CD4-positive, CD25-positive, alpha-beta regulatory T cell (primary cell): ENCODE measurements around the gene NUP62. TPM values are rescaled to one million over a fixed set of nuclear protein-coding genes. Genes with fewer than 3 reads are reported as not detected.

Experiments used
- ATAC-seq, 2 donors: fragments of 150-1000 bp; cut with Tn5 transposase; one replicate each; pipeline ENCODE4 v1.10.0; 2021; ENCODE audit warnings: low read depth in 2 of 2, moderate number of reproducible peaks in 2 of 2, moderate library complexity in 1 of 2
- DNase-seq, 3 donors: peaks; one replicate each; pipeline versions ENCODE4 v3.0.0 to v3.0.0-alpha.2; 2012 to 2022; ENCODE audit warnings: mixed read lengths in 1 of 3
- H3K27ac ChIP-seq: one replicate; pipeline ENCODE4 v1.7.0; 2013; ENCODE audit warnings: mild to moderate bottlenecking, low read length; ENCODE audit not compliant: insufficient read depth, poor library complexity, severe bottlenecking
- H3K27me3 ChIP-seq: one replicate; pipeline ENCODE4 v1.7.0; 2013; ENCODE audit warnings: low read length; ENCODE audit not compliant: control insufficient read depth, insufficient read depth
- H3K36me3 ChIP-seq: one replicate; pipeline ENCODE4 v1.7.0; 2013; ENCODE audit warnings: mild to moderate bottlenecking, low read length, moderate library complexity; ENCODE audit not compliant: control insufficient read depth, insufficient read depth
- H3K4me1 ChIP-seq: 2 replicates; pipeline ENCODE4 v1.7.0; 2013; ENCODE audit warnings: mild to moderate bottlenecking, low read length; ENCODE audit not compliant: insufficient read depth, control insufficient read depth, poor library complexity, severe bottlenecking
- H3K4me3 ChIP-seq: one replicate; pipeline ENCODE4 v1.7.0; 2013; ENCODE audit warnings: low read depth, mild to moderate bottlenecking, low read length, moderate library complexity
- H3K9me3 ChIP-seq, 2 experiments: 1 replicate in 1 of 2; 2 replicates in 1 of 2; pipeline ENCODE4 v1.7.0; 2013; ENCODE audit warnings: low read length in 2 of 2, mild to moderate bottlenecking in 1 of 2, moderate library complexity in 1 of 2; ENCODE audit not compliant: control insufficient read depth in 2 of 2
- H3K27ac Mint-ChIP-seq, 3 donors: one replicate each; pipeline ENCODE4 v1.8.0; 2020 to 2022; ENCODE audit warnings: mild to moderate bottlenecking in 3 of 3, mixed read lengths in 3 of 3, moderate library complexity in 2 of 3
- H3K27me3 Mint-ChIP-seq: one replicate; pipeline ENCODE4 v1.8.0; 2022; ENCODE audit warnings: mild to moderate bottlenecking, mixed read lengths
- H3K36me3 Mint-ChIP-seq: one replicate; pipeline ENCODE4 v1.8.0; 2020; ENCODE audit warnings: mixed read lengths
- H3K4me1 Mint-ChIP-seq, 4 donors: one replicate each; pipeline ENCODE4 v1.8.0; 2020 to 2022; ENCODE audit warnings: mixed read lengths in 4 of 4, mild to moderate bottlenecking in 1 of 4
- H3K4me3 Mint-ChIP-seq, 4 donors: one replicate each; pipeline ENCODE4 v1.8.0; 2020 to 2022; ENCODE audit warnings: mild to moderate bottlenecking in 4 of 4, mixed read lengths in 4 of 4, moderate library complexity in 3 of 4
- H3K9me3 Mint-ChIP-seq, 7 donors: one replicate each; pipeline ENCODE4 v1.8.0; 2020 to 2022; ENCODE audit warnings: mixed read lengths in 7 of 7, mild to moderate bottlenecking in 3 of 7, moderate library complexity in 2 of 7
- polyA plus RNA-seq, 4 donors: library from polyadenylated mRNA; unstranded; fragments of 300-500 nt; fragmentation: Illumina TruSeq; gene quantifications; one replicate each; pipeline ENCODE4 v1.2.3, GENCODE V29; 2021
- total RNA-seq: library from RNA; stranded (reverse); gene quantifications from one replicate; pipeline ENCODE4 v1.2.3, GENCODE V29; 2022

Gene NUP62
- total and polyA plus RNA-seq, 5 donors from 2014 or later, result 40.2 to 47.2 (median 42.1) TPM

- Mint-ChIP-seq H3K4me3 (no peak overlapping the region), H3K27ac (no peak overlapping the region), H3K4me1 (peaks cover 0 to 3% (median 0%) of the 10 kb centered on the region in 4 donors), H3K9me3 (no peaks in the 10 kb centered on the region), H3K27me3 (peaks cover 11% of the 10 kb centered on the region), H3K36me3 (no peaks in the 10 kb centered on the region)
- Histone ChIP-seq H3K27ac (no peak overlapping the region), H3K27me3 (no peaks in the 10 kb centered on the region), H3K4me1 (no peaks in the 10 kb centered on the region), H3K36me3 (no peaks in the 10 kb centered on the region), H3K9me3 (no peaks in the 10 kb centered on the region), H3K4me3 (no peak overlapping the region)
- ATAC-seq (no peak), DNase-seq (no peak)
Measured at GRCh38 chr19:49956115-49956495, 26.8 kb upstream of the NUP62 start.

DNA sequence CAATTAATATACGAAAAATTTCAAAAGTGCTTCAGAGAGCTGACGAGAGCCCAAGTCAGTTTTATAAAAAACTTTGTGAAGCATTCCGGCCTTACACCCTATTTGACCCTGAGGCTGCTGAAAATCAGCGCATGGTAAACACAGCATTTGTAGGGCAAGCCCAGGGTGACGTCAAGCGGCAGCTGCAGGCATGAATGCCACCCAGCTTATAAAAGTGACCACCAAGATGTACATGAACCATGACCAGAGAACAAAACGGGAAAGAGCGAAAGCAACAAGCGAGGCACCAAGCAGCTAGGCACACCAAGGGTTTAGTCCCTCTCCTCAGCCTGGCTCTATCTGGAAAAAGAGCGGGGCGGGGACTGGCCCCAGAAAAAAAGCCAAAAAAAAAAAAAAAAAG, 25.6 kb upstream of the NUP62 start:
- H3K4me3 ChIP-seq, result no peak overlapping the region
- no peak overlapping the region for H3K27ac ChIP-seq
- DNase-seq (no peak), ATAC-seq (no peak)
- H3K4me3 Mint-ChIP-seq, result no peak overlapping the region
- no peaks in the 10 kb centered on the region for H3K27me3 ChIP-seq
- H3K9me3 Mint-ChIP-seq, result no peaks in the 10 kb centered on the region
- H3K27me3 Mint-ChIP-seq, result peaks cover 10% of the 10 kb centered on the region
- peaks cover 0 to 3% (median 0%) of the 10 kb centered on the region in 4 donors for H3K4me1 Mint-ChIP-seq
- H3K4me1 ChIP-seq, result no peaks in the 10 kb centered on the region
- H3K27ac Mint-ChIP-seq, result peak overlapping the region in 1 of 3 donors; percentile 69
- no peaks in the 10 kb centered on the region for H3K36me3 Mint-ChIP-seq
- H3K36me3 ChIP-seq, result no peaks in the 10 kb centered on the region
- H3K9me3 ChIP-seq, result no peaks in the 10 kb centered on the region

DNA sequence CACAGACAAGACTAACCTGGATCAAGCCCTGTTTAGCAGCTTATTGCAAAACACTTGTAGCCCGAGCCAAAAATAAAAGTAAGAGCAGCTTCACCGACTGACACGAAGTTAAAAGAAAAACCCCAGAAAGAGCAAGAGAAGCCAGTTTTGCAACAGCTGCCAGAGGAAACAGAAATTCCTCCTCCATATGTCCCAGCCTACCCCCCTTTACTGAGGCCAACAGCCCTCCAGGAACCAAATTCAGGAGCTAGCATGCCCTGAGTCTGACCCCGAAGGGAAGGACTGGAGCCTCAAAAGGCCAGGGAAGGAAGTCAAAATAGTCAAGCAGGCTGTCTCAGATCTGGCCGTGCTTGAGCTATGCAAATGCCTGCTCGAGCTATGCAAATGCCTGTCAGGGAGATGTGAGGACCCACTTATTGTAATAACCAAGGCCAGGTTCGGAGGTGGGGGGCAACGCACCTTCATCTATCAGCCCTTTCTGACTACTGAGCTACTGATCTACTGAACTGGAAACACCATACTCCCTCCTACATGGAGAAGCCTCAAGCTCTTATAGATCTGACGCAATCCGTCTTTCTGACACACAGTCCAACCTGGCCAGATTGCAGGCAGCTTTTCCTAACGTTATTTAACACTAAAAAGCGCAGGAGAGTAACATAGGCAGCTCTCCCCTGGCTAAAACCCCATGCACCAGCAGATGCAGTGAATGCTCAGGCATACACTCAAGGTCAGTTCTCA, 25.0 kb upstream of the NUP62 start:
- H3K9me3 ChIP-seq, result no peaks in the 10 kb centered on the region
- Mint-ChIP-seq H3K4me1 (peaks cover 0 to 3% (median 0%) of the 10 kb centered on the region in 4 donors), H3K4me3 (no peak overlapping the region), H3K36me3 (no peaks in the 10 kb centered on the region), H3K27ac (no peak overlapping the region), H3K27me3 (peaks cover 10% of the 10 kb centered on the region), H3K9me3 (no peaks in the 10 kb centered on the region)
- ATAC-seq (no peak), DNase-seq (no peak)
- no peaks in the 10 kb centered on the region for H3K36me3 ChIP-seq
- H3K27ac ChIP-seq, result no peak overlapping the region
- no peak overlapping the region for H3K4me3 ChIP-seq
- H3K4me1 ChIP-seq, result no peaks in the 10 kb centered on the region
- H3K27me3 ChIP-seq, result no peaks in the 10 kb centered on the region

DNA sequence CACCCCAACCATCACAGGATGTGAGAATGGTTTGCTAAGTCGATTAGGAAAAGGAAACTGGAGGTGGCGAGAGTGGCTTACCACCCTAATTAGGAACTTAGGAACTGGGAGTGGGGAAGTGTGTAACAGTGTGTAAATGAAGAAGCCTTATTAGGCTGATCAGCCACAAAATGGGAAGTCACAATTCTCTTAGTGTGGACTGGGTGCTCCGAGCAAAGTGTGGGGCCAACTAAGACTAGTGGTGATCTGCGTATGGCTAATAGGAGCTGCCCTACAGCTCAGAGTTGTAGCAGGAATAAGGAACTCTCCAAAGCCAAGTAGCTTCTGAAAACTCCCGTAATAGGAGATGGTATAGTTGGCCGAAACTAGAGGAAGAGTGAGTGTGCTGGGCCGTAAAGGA, 24.1 kb upstream of the NUP62 start:
- Mint-ChIP-seq H3K4me1 (peaks cover 0 to 3% (median 0%) of the 10 kb centered on the region in 4 donors), H3K4me3 (no peak overlapping the region), H3K27ac (peak overlapping the region in 1 of 3 donors; percentile 62), H3K36me3 (no peaks in the 10 kb centered on the region), H3K27me3 (peaks cover 16% of the 10 kb centered on the region), H3K9me3 (no peaks in the 10 kb centered on the region)
- no peak for ATAC-seq
- no peaks in the 10 kb centered on the region for H3K27me3 ChIP-seq
- no peaks in the 10 kb centered on the region for H3K9me3 ChIP-seq
- no peaks in the 10 kb centered on the region for H3K4me1 ChIP-seq
- no peaks in the 10 kb centered on the region for H3K36me3 ChIP-seq
- no peak for DNase-seq
- no peak overlapping the region for H3K4me3 ChIP-seq
- H3K27ac ChIP-seq, result no peak overlapping the region

GRCh38 chr19:49952906-49953305, 23.6 kb upstream of the NUP62 start:
- no peaks in the 10 kb centered on the region for H3K36me3 Mint-ChIP-seq
- DNase-seq (no peak), ATAC-seq (no peak)
- peaks cover 20% of the 10 kb centered on the region for H3K27me3 Mint-ChIP-seq
- H3K9me3 Mint-ChIP-seq, result no peaks in the 10 kb centered on the region
- Histone ChIP-seq H3K27me3 (no peaks in the 10 kb centered on the region), H3K36me3 (no peaks in the 10 kb centered on the region), H3K27ac (no peak overlapping the region), H3K4me1 (no peaks in the 10 kb centered on the region), H3K9me3 (no peaks in the 10 kb centered on the region), H3K4me3 (no peak overlapping the region)
- H3K4me3 Mint-ChIP-seq, result peak overlapping the region in 1 of 4 donors; percentile 24
- H3K4me1 Mint-ChIP-seq, result peaks cover 0 to 3% (median 0%) of the 10 kb centered on the region in 4 donors
- no peak overlapping the region for H3K27ac Mint-ChIP-seq

DNA sequence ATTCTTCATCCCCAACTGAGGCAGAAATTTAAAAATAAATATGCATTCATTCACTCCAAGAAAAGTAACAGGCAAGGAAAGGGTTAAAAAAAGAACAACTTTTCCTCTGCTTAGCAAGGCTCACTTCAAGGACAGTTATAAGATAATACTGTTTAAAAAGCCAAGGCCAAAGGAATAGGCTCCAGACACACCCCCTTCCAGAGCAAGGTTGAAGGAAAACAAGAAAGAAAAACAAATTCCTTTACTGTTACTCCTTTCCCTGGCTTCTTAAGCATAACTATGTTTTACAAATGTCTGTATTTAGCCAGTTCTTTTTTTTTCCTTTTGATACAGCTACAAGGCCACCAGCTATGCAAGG, 23.2 kb upstream of the NUP62 start:
- Histone ChIP-seq H3K4me1 (no peaks in the 10 kb centered on the region), H3K27me3 (no peaks in the 10 kb centered on the region), H3K4me3 (no peak overlapping the region), H3K27ac (no peak overlapping the region), H3K9me3 (no peaks in the 10 kb centered on the region), H3K36me3 (no peaks in the 10 kb centered on the region)
- Mint-ChIP-seq H3K4me3 (no peak overlapping the region), H3K27me3 (peaks cover 20% of the 10 kb centered on the region), H3K9me3 (no peaks in the 10 kb centered on the region), H3K36me3 (no peaks in the 10 kb centered on the region), H3K4me1 (peaks cover 0 to 3% (median 0%) of the 10 kb centered on the region in 4 donors), H3K27ac (no peak overlapping the region)
- ATAC-seq (no peak), DNase-seq (no peak)

DNA sequence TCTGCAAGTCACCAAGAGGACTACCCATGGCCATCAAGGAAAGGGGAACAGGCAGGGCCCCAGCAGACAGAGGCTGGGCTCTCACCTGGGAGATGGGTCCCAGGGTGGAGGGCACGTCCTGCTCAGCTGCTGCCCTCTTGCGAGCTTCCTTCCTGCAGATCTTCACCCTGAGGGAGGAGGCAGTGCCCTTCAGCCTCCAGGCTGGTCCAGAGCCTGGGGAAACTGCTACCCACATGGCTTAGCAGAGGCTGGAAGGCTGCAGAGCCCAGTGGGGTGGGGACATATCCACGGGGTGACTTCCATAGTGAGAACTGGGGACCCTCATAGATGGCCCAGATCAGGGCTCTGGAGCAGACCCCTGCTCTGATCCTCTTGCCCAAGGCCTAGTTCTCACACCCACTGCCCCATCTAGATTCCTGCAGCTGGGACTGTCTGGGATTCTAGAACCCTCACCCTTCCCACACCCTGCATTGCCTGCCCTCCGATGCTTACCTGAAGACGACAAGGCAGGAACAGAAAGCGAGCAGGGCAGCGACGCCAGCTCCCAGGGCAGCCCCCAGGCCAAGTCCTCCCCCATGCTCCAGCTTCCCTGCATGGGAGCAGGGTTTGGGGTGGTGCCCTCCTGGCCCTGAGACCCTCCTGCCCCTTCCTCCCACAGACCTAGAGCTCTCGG, 22.6 kb upstream of the NUP62 start:
- no peaks in the 10 kb centered on the region for H3K9me3 Mint-ChIP-seq
- H3K27me3 Mint-ChIP-seq, result peaks cover 20% of the 10 kb centered on the region
- Histone ChIP-seq H3K4me3 (no peak overlapping the region), H3K9me3 (no peaks in the 10 kb centered on the region), H3K36me3 (no peaks in the 10 kb centered on the region), H3K27ac (no peak overlapping the region), H3K27me3 (no peaks in the 10 kb centered on the region), H3K4me1 (no peaks in the 10 kb centered on the region)
- H3K36me3 Mint-ChIP-seq, result no peaks in the 10 kb centered on the region
- no peak for DNase-seq
- peaks cover 0 to 3% (median 0%) of the 10 kb centered on the region in 4 donors for H3K4me1 Mint-ChIP-seq
- H3K27ac Mint-ChIP-seq, result no peak overlapping the region
- no peak for ATAC-seq
- no peak overlapping the region for H3K4me3 Mint-ChIP-seq
